H54 (cell line): ENCODE results near the gene CDH24.
"Not testable (repeated sequence)": the region's sequence is repeated elsewhere in the genome, so short reads cannot be mapped to it uniquely, and the experiment has no call there.

Experiments used
- DNase-seq: peaks from one replicate; pipeline ENCODE4 v3.0.0; 2011; ENCODE audit warnings: low spot score, mixed read lengths; ENCODE audit not compliant: insufficient read length
- FAIRE-seq: peaks from 3 replicates; lab custom pipeline; 2011; peaks lifted over from hg19 to GRCh38; lab: Jason Lieb, UNC
- POLR2A ChIP-seq: IDR thresholded peaks from 2 replicates; pipeline ENCODE4 v1.6.1; 2011; ENCODE audit warnings: low read depth, mild to moderate bottlenecking, low read length

CDH24 gene

DNA sequence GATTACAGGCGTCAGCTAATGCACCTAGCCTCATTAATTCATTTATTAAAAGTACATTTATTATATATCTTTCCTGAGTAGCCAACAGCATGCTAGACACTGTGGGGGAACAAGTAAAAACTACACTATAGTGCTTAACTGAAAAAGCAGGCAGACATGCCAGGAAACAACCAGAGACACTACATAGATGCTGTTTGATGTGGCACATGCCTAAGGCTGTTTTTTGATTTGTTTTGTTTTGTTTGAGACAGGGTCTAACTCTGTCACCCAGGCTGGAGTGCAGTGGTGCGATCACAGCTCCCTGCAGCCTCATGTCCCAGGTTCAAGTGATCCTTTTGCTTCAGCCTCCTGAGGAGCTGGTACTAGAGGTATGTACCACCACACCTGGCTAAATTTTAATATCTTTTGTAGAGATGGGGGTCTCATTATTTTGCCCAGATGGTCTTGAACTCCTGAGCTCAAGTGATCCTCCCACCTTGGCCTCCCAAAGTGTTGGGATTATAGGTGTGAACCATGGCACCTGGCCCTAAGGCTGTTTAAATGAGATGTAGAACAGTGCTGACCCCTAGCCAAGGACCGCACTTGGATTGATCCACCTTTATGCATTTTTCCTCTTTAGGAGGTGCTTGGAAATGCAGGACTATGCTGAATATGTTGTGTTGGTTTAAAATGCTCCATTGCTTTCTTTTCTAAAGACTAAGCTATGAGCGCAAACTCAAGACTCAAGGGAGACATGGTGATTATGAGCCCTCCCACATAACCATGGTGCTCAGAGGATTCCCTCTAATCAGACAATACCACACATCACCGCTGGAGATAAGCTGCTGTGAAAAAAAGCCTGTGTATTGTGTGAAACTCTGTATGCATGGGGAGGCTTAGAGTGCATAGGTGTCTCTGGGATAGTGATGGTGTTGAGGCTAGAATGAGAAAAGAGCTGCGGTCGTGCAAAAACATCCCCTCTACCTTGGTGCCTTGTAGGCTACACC is 36.9 kb downstream of the CDH24 start:
- no peak for TF ChIP-seq POLR2A
- FAIRE-seq, result no peak
- DNase-seq, result no peak

DNA sequence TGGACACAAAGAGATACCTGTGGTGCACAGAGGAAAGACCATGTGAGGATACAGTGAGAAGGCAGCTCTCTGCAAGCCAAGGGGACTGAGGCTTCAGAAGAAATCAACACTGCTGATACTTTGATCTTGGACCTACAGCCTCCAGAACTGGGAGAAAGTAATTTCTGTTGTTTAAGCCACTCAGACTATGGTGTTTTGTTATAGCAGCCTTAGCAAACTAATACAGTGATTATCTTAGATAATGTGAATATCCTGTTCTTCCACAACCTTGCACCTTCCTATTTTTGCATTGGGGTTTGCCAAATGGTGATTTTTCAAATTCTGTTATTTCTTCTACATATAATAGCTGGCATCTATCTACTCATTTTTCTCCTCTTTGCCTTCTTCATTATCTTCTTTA is 39.2 kb downstream of the CDH24 start:
- FAIRE-seq (no peak), DNase-seq (no peak)
- TF ChIP-seq POLR2A, result no peak

DNA sequence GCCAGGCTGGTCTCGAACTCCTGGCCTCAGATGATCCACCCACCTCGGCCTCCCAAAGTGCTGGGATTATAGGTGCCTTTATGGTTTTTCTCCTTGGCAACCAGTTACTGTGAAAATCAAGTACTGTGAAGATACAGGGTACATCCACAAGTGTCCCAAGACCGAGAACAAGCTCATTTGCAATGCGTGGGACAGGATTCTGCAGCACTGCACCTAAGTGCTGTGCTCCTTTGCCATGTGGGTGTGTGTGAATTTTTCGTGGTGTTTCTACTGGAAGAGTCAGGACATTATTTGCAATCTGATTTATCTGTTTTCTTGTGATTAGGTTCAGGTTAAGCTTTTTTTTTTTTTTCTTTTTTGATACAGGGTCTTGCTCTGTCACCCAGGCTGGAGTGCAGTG is 40.2 kb downstream of the CDH24 start:
- FAIRE-seq (no peak), DNase-seq (no peak)

DNA sequence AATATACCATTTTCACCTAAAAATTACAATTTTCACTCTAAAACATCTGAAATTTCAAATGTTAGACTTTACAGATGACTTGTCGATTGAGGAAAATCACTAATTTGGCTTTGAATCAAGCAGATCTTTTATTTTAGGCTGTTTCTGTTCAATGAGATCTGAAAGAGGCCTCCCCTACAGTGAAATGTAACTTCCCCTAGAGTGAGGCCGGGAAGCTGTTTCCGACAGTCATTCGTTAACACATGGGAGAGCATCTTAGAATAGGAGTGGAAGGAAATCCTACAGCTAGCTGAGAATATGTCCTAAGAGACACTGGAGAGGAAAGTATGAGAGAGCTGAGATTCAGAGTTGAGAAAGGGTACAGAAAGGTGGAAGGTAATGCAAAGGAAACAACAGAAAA is 41.7 kb downstream of the CDH24 start:
- DNase-seq (no peak), FAIRE-seq (no peak)
- TF ChIP-seq POLR2A, result no peak

More for the DNA sequence above, 40.2 kb downstream of the CDH24 start:
- TF ChIP-seq POLR2A, result no peak

DNA sequence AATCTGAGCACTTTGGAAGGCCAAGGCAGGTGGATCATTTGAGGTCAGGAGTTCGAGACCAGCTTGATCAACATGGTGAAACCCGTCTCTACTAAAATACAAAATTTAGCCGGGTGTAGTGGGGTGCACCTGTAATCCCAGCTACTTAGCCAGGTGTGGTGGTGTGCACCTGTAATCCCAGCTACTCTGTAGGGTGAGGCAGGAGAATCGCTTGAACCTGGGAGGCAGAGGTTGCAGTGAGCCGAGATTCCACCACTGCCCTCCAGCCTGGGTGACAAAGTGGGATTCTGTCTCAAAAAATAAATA is 43.6 kb downstream of the CDH24 start:
- FAIRE-seq, DNase-seq: not testable (repeated sequence)

DNA sequence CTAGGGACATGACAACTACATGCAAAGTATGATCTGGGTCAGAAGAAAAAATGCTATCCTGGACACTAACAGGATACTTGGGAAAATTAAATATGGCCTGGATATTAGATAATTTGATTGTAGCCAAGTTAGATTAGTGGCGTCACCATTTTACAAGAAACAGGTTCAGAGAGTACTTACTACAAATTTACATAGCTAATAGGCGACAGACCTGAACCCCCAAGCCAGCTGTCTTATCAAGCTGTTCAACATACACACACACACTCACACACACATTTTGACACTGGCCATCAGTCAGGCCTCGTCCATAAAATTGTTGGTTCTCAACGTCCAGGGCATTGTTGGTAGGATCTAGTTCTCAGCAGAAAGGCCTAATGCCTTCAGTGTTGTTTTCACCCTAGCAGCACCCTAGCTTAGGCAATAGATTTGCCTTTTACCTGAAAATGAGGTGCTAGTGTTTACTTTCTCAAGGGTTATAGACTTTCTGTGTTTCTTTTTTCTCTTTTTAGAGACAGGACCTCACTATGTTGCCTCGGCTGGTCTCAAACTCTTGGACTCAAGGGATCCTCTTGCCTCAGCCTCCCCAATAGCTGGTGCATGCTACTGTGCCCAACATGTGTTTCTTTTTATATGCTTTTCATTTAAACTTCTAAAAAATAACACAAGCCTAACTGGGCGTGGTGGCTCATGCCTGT is 44.1 kb downstream of the CDH24 start:
- FAIRE-seq (no peak), DNase-seq (no peak)
- no peak for TF ChIP-seq POLR2A

DNA sequence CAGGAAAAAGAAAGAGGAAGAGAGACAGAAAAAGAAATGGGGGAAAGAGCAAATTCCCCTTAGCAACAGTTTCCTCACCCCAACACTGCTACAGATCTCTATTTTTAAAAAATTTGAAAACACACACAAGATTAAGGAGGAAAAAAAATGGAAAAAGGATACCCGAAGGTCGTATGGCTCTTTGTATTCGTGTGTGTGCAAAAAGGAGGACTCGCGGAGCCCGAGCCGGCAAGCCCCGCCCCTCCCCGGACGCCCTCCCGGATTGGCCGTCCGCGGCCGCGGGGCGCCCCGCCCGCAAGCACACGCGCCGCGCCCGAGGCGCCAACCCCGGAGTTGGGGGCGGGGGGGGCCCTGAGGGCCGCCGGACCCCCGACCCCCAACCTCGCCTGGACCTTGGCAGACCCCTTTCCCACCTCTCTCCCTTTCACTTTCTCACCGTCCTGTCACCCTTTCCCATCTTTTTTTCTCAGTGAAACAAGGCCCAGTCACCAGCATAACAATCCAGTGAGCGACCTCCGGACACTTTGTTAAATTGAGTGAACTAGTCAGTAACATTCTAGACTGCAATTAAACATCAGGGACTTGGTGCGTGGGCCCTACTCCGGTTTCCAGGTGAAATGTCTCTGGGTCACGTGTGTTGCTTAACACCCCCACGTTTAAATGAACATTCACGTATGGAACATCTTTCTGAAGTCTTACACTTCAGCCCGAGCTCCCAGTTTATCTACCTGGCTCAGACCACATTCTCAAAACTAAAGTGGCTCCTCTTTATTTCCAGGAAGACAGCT is 47.2 kb downstream of the CDH24 start, which contains the start of gene C14orf93:
Gene C14orf93, minus strand, starts transcription at position 205 of the 788 bp plus-strand sequence. CDS start 11,120 bp downstream, outside the sequence.
- no peak for FAIRE-seq
- peak; percentile 64 for DNase-seq
- TF ChIP-seq POLR2A, result no peak

DNA sequence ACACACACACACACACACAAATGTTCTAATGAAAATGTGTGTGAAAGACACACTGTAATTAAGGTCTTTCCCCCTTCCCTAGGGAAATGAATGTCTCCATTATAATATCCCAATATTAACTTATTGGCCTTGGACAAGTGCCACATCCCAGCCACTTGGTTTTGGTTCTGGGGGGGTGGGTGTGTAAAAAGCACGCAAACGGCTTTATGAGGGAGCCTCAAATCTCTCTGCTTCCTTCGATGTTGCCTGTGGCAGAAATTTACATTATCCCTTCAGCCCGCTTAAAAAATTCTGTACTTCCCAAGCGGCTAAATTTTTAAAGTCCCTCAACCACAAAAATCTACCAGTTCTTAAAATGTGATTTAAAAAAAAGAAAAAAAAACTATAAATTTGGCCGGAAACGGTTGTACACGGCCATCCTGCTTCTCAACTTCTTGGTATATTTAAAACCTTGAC is 47.8 kb downstream of the CDH24 start:
- no peak for TF ChIP-seq POLR2A
- FAIRE-seq (no peak), DNase-seq (no peak)

DNA sequence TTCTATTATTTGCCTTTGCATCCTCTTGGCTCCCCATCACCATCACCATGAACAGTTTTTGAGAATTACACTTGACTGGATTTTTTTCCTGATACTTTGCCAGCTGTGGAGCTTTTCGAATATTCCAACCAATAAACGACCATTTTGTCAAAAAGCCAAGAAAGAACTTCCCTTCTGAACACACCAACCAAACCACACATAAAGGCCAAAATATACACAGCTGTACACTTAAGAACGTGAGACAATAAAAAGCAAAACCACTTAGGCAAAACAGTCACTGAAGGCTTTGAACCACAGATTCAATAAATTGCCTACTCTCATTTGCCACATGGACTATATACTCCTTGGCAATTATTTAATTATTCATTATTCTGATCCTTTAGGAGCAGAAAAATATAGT is 48.5 kb downstream of the CDH24 start:
- no peak for DNase-seq
- no peak for TF ChIP-seq POLR2A
- FAIRE-seq, result no peak

DNA sequence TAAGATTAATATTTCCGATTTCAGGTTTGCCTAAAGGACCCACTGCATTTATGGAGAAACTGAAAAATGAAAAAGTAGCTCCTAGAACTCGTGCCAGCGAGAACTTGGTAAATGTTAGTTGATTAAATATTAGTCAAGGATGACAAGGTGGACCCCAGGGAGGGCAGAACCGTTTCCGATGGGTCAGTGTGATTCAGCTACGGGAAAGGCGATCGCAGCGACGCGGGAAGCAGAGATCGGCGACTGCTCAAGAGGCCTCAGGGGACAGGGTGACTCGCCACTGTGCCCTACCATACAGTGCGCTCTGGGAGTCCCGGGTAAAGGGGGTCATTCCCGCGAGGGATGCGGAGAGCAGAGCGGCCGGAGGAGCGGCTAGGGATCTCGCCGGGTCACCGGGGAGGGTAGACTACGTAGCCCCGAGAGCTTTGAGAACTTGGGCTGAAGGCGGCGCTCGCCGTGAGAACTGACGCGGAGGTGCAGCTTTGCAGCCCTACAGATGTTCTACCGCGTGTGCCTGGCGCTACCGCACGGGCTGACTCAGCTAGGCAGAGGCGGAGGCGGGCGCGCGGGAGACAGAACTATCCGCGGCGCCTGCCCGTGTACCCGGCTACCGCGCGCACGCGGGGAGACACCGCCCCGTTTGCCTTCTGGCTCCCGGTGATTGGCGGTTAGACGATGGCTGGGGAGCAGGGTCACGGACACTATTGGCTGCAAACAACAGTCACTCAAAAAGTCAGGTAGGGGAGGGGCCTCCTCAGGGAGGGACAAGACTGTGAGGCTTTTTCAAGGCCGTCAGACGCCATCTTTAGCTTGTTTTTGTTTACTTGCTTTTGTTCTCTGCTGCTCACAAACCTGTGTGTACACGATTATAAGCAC is 50.5 kb downstream of the CDH24 start:
- DNase-seq (peak; percentile 76), FAIRE-seq (peak; percentile 96)
- peak; percentile 74 for TF ChIP-seq POLR2A

DNA sequence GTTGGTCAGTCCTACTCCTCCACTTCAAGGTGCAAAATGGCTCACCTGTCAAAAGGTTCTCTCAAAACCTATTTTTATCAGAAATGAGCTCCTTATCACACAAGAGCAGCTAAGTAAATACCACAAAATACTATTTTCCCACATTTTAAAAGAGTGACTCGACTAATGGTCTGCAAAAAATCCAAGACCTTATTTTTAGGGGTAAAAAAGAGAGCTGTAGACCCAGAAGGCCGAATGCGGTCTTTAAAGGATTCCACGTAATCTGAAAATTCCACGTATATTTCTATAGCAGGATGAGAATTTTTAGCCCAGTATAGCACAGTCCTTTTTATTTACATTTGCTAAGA is 51.2 kb downstream of the CDH24 start:
- FAIRE-seq (no peak), DNase-seq (no peak)
- TF ChIP-seq POLR2A, result no peak

DNA sequence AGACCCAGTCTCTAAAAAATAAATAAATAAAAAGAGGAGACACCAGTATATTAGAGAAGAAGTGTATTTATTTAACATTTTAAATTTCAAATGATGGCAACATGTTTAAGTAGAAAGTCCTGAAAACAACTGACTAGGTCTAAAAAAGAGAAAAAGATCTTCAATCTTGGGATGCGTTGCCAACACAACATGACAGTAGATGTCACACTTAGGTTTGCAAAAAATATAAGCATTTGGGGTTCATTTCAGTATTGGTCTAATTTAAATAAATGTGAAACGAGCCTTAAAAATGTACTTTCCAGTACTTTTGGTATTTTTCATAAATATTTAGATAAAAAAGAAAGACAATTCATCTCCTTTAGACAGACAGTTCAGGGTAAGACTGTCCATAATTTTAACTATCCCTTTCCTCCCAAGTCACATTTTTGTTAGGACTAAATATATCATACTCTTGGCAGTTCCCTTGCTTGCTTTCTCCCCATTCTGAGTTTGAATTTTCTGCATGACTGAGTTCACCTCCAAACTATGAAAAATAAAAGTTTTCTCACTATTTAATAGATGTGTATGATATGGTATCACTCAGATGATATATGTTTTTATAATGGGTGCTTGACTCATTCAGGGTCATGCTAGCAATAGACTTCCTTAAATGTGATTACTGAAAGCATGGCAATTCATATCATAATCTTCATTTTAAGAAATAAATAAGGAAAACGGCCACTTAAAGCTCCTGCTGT is 51.7 kb downstream of the CDH24 start:
- no peak for TF ChIP-seq POLR2A
- FAIRE-seq, result no peak
- DNase-seq, result no peak

DNA sequence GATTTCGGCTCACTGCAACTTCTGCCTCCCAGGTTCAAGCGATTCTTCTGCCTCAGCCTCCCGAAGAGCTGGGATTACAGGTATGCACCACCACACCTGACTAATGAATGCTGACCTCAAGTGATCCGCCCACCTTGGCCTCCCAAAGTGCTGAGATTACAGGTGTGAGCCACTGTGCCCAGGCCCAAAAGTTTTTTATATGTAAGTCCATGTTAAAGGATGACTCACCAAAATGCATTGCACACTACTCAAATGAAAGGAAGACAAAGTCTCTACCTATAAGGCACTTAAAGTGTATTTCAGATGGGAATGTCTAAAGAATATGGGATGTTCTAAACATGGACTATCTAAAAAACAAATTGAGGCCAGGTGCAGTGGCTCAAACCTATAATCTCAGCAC is 53.0 kb downstream of the CDH24 start:
- not testable (repeated sequence) for FAIRE-seq, DNase-seq
